GM18873 (cell line): ENCODE data around the gene ZNF142.
"Not testable (repeated sequence)": the region's sequence is repeated elsewhere in the genome, so short reads cannot be mapped to it uniquely, and the experiment has no call there.

ENCODE experiments used
- ATAC-seq: cut with Tn5 transposase; IDR thresholded peaks from one replicate; pipeline ENCODE4 v1.9.1; 2021; ENCODE audit warnings: mild to moderate bottlenecking, moderate library complexity, moderate number of reproducible peaks; ENCODE audit not compliant: unreplicated experiment, low FRiP score

ZNF142 gene

GRCh38 chr2:218659258-218659987 lies at the start of gene ZNF142, which contains the start of gene BCS1L:
Gene ZNF142, minus strand, starts transcription at chr2:218659623. Its CDS starts 3,194 bp downstream, at chr2:218656429.
Gene BCS1L, plus strand, starts transcription at chr2:218659683. Its CDS starts 1,305 bp downstream, at chr2:218660988.
- ATAC-seq: peak; percentile 68

GRCh38 chr2:218708086-218708485 lies 48.7 kb upstream of the ZNF142 start:
- no peak for ATAC-seq

- no peak for ATAC-seq
Observed at GRCh38 chr2:218703341-218703740, 43.9 kb upstream of the ZNF142 start.

GRCh38 chr2:218701806-218702205 lies 42.4 kb upstream of the ZNF142 start:
- ATAC-seq: no peak

- ATAC-seq: no peak
Observed at GRCh38 chr2:218698885-218699284, 39.5 kb upstream of the ZNF142 start.

- ATAC-seq: no peak
Observed at GRCh38 chr2:218694405-218695145, 35.2 kb upstream of the ZNF142 start.

- no peak for ATAC-seq
Observed at GRCh38 chr2:218691234-218691633, 31.8 kb upstream of the ZNF142 start.

- ATAC-seq: not testable (repeated sequence)
Observed at GRCh38 chr2:218687400-218688060, 28.1 kb upstream of the ZNF142 start.

GRCh38 chr2:218680061-218680460 lies 20.6 kb upstream of the ZNF142 start:
- ATAC-seq: no peak

- no peak for ATAC-seq
Observed at GRCh38 chr2:218679119-218679518, 19.7 kb upstream of the ZNF142 start.

- peak; percentile 88 for ATAC-seq
Observed at GRCh38 chr2:218671654-218672566, 12.5 kb upstream of the ZNF142 start, which contains the start of the genes RNF25 and STK36. Gene RNF25, minus strand, starts transcription at chr2:218672002. Its CDS starts 32 bp downstream, at chr2:218671970. Gene STK36, plus strand, starts transcription at chr2:218672086. Its CDS starts 744 bp downstream, at chr2:218672830.

- ATAC-seq: peak; percentile 6
Observed at GRCh38 chr2:218671097-218671653, 11.8 kb upstream of the ZNF142 start.

- no peak for ATAC-seq
Observed at GRCh38 chr2:218664653-218665052, 5.2 kb upstream of the ZNF142 start.

GRCh38 chr2:218663901-218664300 lies 4.5 kb upstream of the ZNF142 start:
- ATAC-seq: no peak

GRCh38 chr2:218662827-218663226 lies 3.4 kb upstream of the ZNF142 start:
- ATAC-seq: no peak

GRCh38 chr2:218662377-218662776 lies 3.0 kb upstream of the ZNF142 start:
- ATAC-seq: no peak

GRCh38 chr2:218659988-218660358 lies 550 bp upstream of the ZNF142 start:
- no peak for ATAC-seq

- ATAC-seq: peak; percentile 44
Observed at GRCh38 chr2:218658671-218659257, 659 bp downstream of the ZNF142 start.

- no peak for ATAC-seq
Observed at GRCh38 chr2:218655751-218656150, 3.7 kb downstream of the ZNF142 start.
